HUES48 (cell line): ENCODE measurements around the gene CINP.
"Not testable (repeated sequence)": the region's sequence is repeated elsewhere in the genome, so short reads cannot be mapped to it uniquely, and the experiment has no call there.

Experiments
- H3K27ac ChIP-seq: one replicate; pipeline ENCODE4 v1.7.0; 2013; ENCODE audit warnings: low read depth, low read length, inconsistent platforms
- H3K27me3 ChIP-seq: 2 replicates; pipeline ENCODE4 v1.6.1; 2013; ENCODE audit warnings: mild to moderate bottlenecking, low read length; ENCODE audit not compliant: control insufficient read depth, insufficient read depth
- H3K36me3 ChIP-seq: 2 replicates; pipeline ENCODE4 v1.6.1; 2013; ENCODE audit warnings: low read length; ENCODE audit not compliant: control insufficient read depth, insufficient read depth
- H3K4me1 ChIP-seq: 2 replicates; pipeline ENCODE4 v1.6.1; 2013; ENCODE audit warnings: mild to moderate bottlenecking, low read length; ENCODE audit not compliant: control insufficient read depth, insufficient read depth
- H3K4me3 ChIP-seq: 2 replicates; pipeline ENCODE4 v1.5.1; 2013; ENCODE audit warnings: mild to moderate bottlenecking, low read depth, low read length
- H3K9ac ChIP-seq: 2 replicates; pipeline ENCODE4 v1.6.1; 2013; ENCODE audit warnings: mild to moderate bottlenecking, low read depth, low read length, moderate library complexity
- H3K9me3 ChIP-seq: 2 replicates; pipeline ENCODE4 v1.6.1; 2013; ENCODE audit warnings: low read length; ENCODE audit not compliant: control insufficient read depth, insufficient read depth

Gene CINP

GRCh38 chr14:102338724-102339123 is 24.0 kb downstream of the CINP start:
- H3K27ac ChIP-seq = no peak overlapping the region
- H3K27me3 ChIP-seq = no peaks in the 10 kb centered on the region
- H3K36me3 ChIP-seq = peaks cover 55% of the 10 kb centered on the region
- H3K9me3 ChIP-seq = no peaks in the 10 kb centered on the region
- H3K9ac ChIP-seq = no peak overlapping the region
- H3K4me1 ChIP-seq = no peaks in the 10 kb centered on the region
- no peak overlapping the region for H3K4me3 ChIP-seq

- no peak overlapping the region for H3K4me3 ChIP-seq
- H3K27me3 ChIP-seq = no peaks in the 10 kb centered on the region
- H3K9ac ChIP-seq = no peak overlapping the region
- H3K4me1 ChIP-seq = no peaks in the 10 kb centered on the region
- peaks cover 47% of the 10 kb centered on the region for H3K36me3 ChIP-seq
- H3K27ac ChIP-seq = no peak overlapping the region
- no peaks in the 10 kb centered on the region for H3K9me3 ChIP-seq
Observed at GRCh38 chr14:102335163-102335562, 27.5 kb downstream of the CINP start.

GRCh38 chr14:102333795-102334705 is 28.6 kb downstream of the CINP start:
- Histone ChIP-seq H3K36me3 (peaks cover 46% of the 10 kb centered on the region), H3K4me1 (no peaks in the 10 kb centered on the region), H3K27ac (no peak overlapping the region), H3K4me3 (no peak overlapping the region), H3K9ac (no peak overlapping the region), H3K27me3 (no peaks in the 10 kb centered on the region), H3K9me3 (no peaks in the 10 kb centered on the region)

GRCh38 chr14:102333390-102333789 is 29.3 kb downstream of the CINP start:
- Histone ChIP-seq H3K36me3 (peaks cover 40% of the 10 kb centered on the region), H3K27ac (no peak overlapping the region), H3K4me1 (no peaks in the 10 kb centered on the region), H3K9ac (no peak overlapping the region), H3K9me3 (no peaks in the 10 kb centered on the region), H3K27me3 (no peaks in the 10 kb centered on the region), H3K4me3 (no peak overlapping the region)

- Histone ChIP-seq H3K36me3 (peaks cover 33% of the 10 kb centered on the region), H3K27ac (no peak overlapping the region), H3K4me3 (no peak overlapping the region), H3K9ac (no peak overlapping the region), H3K4me1 (no peaks in the 10 kb centered on the region), H3K27me3 (no peaks in the 10 kb centered on the region), H3K9me3 (no peaks in the 10 kb centered on the region)
Observed at GRCh38 chr14:102330806-102331205, 31.9 kb downstream of the CINP start.

- not testable (repeated sequence) for H3K4me1 ChIP-seq, H3K9ac ChIP-seq, H3K4me3 ChIP-seq, H3K9me3 ChIP-seq, H3K27ac ChIP-seq, H3K27me3 ChIP-seq
- peaks cover 23% of the 10 kb centered on the region for H3K36me3 ChIP-seq
Observed at GRCh38 chr14:102329381-102329780, 33.3 kb downstream of the CINP start.

GRCh38 chr14:102326583-102326982 is 36.1 kb downstream of the CINP start:
- no peak overlapping the region for H3K27ac ChIP-seq
- no peak overlapping the region for H3K9ac ChIP-seq

GRCh38 chr14:102325791-102326345 is 36.8 kb downstream of the CINP start:
- Histone ChIP-seq H3K27me3 (no peaks in the 10 kb centered on the region), H3K4me3 (no peak overlapping the region), H3K9me3 (no peaks in the 10 kb centered on the region), H3K27ac (no peak overlapping the region), H3K4me1 (no peaks in the 10 kb centered on the region), H3K36me3 (0 out of 2 replicates have a peak, but pooled peaks cover 6% of the 10 kb centered on the region), H3K9ac (no peak overlapping the region)

More at GRCh38 chr14:102326583-102326982, 36.1 kb downstream of the CINP start:
- H3K4me3 ChIP-seq = no peak overlapping the region
- H3K36me3 ChIP-seq = peaks cover 8% of the 10 kb centered on the region; the same call in 1 of the 2 replicates
- no peaks in the 10 kb centered on the region for H3K9me3 ChIP-seq
- H3K27me3 ChIP-seq = no peaks in the 10 kb centered on the region
- H3K4me1 ChIP-seq = no peaks in the 10 kb centered on the region

- H3K36me3 ChIP-seq = 0 out of 2 replicates have a peak, but pooled peaks cover 6% of the 10 kb centered on the region
- H3K4me1 ChIP-seq = peaks cover 9% of the 10 kb centered on the region
- no peaks in the 10 kb centered on the region for H3K9me3 ChIP-seq
- H3K9ac ChIP-seq = no peak overlapping the region
- no peak overlapping the region for H3K4me3 ChIP-seq
- H3K27me3 ChIP-seq = no peaks in the 10 kb centered on the region
- H3K27ac ChIP-seq = no peak overlapping the region
Observed at GRCh38 chr14:102323102-102323501, 39.6 kb downstream of the CINP start.

GRCh38 chr14:102321456-102322422 is 41.0 kb downstream of the CINP start:
- Histone ChIP-seq H3K27ac (no peak overlapping the region), H3K27me3 (no peaks in the 10 kb centered on the region), H3K4me3 (no peak overlapping the region), H3K9me3 (no peaks in the 10 kb centered on the region), H3K9ac (no peak overlapping the region), H3K4me1 (peaks cover 14% of the 10 kb centered on the region), H3K36me3 (0 out of 2 replicates have a peak, but pooled peaks cover 6% of the 10 kb centered on the region)
